B cell (primary cell): ENCODE measurements around the gene PPP1R16B. TPM values are rescaled to one million over a fixed set of nuclear protein-coding genes. Genes with fewer than 3 reads are reported as not detected.

ENCODE experiments used
- ATAC-seq: fragments of 200-7000 bp; cut with Tn5 transposase; one replicate; pipeline ENCODE4 v1.10.0; 2021; ENCODE audit warnings: low read depth, mild to moderate bottlenecking, moderate number of reproducible peaks, moderate library complexity
- CTCF ChIA-PET: fragments of 350-600 bp; sonication (Branson Sonifier 250); formaldehyde crosslinking; loops from one replicate; lab custom pipeline; 2021; ENCODE audit warnings: antibody characterized with exemption, inconsistent platforms; lab: Charles Lee
- POLR2A ChIA-PET: fragments of 350-600 bp; sonication (Branson Sonifier 250); formaldehyde crosslinking; loops from one replicate; lab custom pipeline; 2021; ENCODE audit warnings: antibody characterized with exemption; lab: Charles Lee
- DNase-seq: peaks from one replicate; pipeline ENCODE4 v3.0.0; 2013
- H2AFZ ChIP-seq: 2 replicates; pipeline ENCODE4 v1.6.1; 2012; ENCODE audit warnings: mild to moderate bottlenecking, low read depth, low read length; ENCODE audit not compliant: insufficient read depth, poor library complexity, severe bottlenecking
- H3K27ac ChIP-seq, 2 donors: 1 replicate in 1 of 2; 2 replicates in 1 of 2; pipeline ENCODE4 v1.5.1; 2012 to 2013; ENCODE audit warnings: low read length in 2 of 2, mild to moderate bottlenecking in 2 of 2, moderate library complexity in 1 of 2
- H3K27me3 ChIP-seq, 4 experiments: fragments of 200-600 bp in 1 of 4; sonication (generic) in 1 of 4; replicated peaks in 1 of 4; 1 replicate in 2 of 4; 2 replicates in 2 of 4; pipeline versions ENCODE4 v1.6.1 to v1.7.0; 2013 to 2016; ENCODE audit warnings: low read length in 3 of 4, mild to moderate bottlenecking in 2 of 4, mixed read lengths in 1 of 4, moderate library complexity in 1 of 4; ENCODE audit not compliant: insufficient read depth in 4 of 4, control insufficient read depth in 3 of 4; ENCODE audit errors: control extremely low read depth in 1 of 4
- H3K36me3 ChIP-seq, 2 experiments: replicated peaks in 1 of 2; 1 replicate in 1 of 2; 2 replicates in 1 of 2; pipeline versions ENCODE4 v1.6.1 to v1.7.1; 2013; ENCODE audit warnings: low read length in 1 of 2; ENCODE audit not compliant: insufficient read depth in 2 of 2, control insufficient read depth in 1 of 2; ENCODE audit errors: control extremely low read depth in 1 of 2, extremely low read depth in 1 of 2
- H3K4me1 ChIP-seq, 2 donors: fragments of 200-600 bp in 1 of 2; sonication (generic) in 1 of 2; 1 replicate in 1 of 2; 2 replicates in 1 of 2; pipeline versions ENCODE4 v1.5.1 to v1.6.1; 2013 to 2017; ENCODE audit warnings: low read length in 2 of 2; ENCODE audit not compliant: control insufficient read depth in 2 of 2, insufficient read depth in 2 of 2
- H3K4me2 ChIP-seq: replicated peaks from 2 replicates; pipeline ENCODE3; 2012; ENCODE audit warnings: mild to moderate bottlenecking, low read depth, low read length; ENCODE audit not compliant: poor library complexity, severe bottlenecking
- H3K4me3 ChIP-seq, 5 experiments: fragments of 200-600 bp in 1 of 5; sonication (generic) in 1 of 5; 1 replicate in 3 of 5; 2 replicates in 2 of 5; pipeline versions ENCODE4 v1.5.1 to v1.7.0; 2011 to 2016; ENCODE audit warnings: low read length in 4 of 5, mild to moderate bottlenecking in 4 of 5, low read depth in 2 of 5, control low read depth in 1 of 5, moderate library complexity in 1 of 5; ENCODE audit not compliant: insufficient read depth in 1 of 5; ENCODE audit errors: control extremely low read depth in 1 of 5, extremely low read depth in 1 of 5
- H3K79me2 ChIP-seq: fragments of 200-600 bp; sonication (generic); one replicate; pipeline ENCODE4 v1.6.0; 2016; ENCODE audit warnings: low read length; ENCODE audit not compliant: control insufficient read depth, insufficient read depth
- H3K9ac ChIP-seq: fragments of 200-600 bp; sonication (generic); 2 replicates; pipeline ENCODE4 v1.6.1; 2017; ENCODE audit warnings: mild to moderate bottlenecking, low read length, moderate library complexity
- H3K9me3 ChIP-seq, 3 donors: one replicate each; pipeline versions ENCODE4 v1.6.1 to v1.7.1; 2013; ENCODE audit warnings: low read length in 2 of 3; ENCODE audit not compliant: control insufficient read depth in 2 of 3, insufficient read depth in 1 of 3; ENCODE audit errors: control extremely low read depth in 1 of 3
- H4K20me1 ChIP-seq: 2 replicates; pipeline ENCODE4 v1.6.0; 2012; ENCODE audit warnings: mild to moderate bottlenecking, low read length; ENCODE audit not compliant: insufficient read depth, control insufficient read depth, poor library complexity, severe bottlenecking
- H3K27ac Mint-ChIP-seq: one replicate; pipeline ENCODE4 v1.8.0; 2021; ENCODE audit warnings: mixed read lengths
- H3K27me3 Mint-ChIP-seq: one replicate; pipeline ENCODE4 v1.8.0; 2021; ENCODE audit warnings: mixed read lengths
- H3K4me1 Mint-ChIP-seq: one replicate; pipeline ENCODE4 v1.8.0; 2021; ENCODE audit warnings: mixed read lengths
- H3K4me3 Mint-ChIP-seq: one replicate; pipeline ENCODE4 v1.8.0; 2021; ENCODE audit warnings: mixed read lengths
- H3K9me3 Mint-ChIP-seq: one replicate; pipeline ENCODE4 v1.8.0; 2022; ENCODE audit warnings: mixed read lengths; ENCODE audit not compliant: insufficient read depth
- CTCF ChIP-seq: fragments of 200-600 bp; IDR thresholded peaks from one replicate; pipeline ENCODE4 v1.8.0; 2022; ENCODE audit warnings: antibody characterized with exemption, mild to moderate bottlenecking
- EZH2 ChIP-seq: IDR thresholded peaks from 2 replicates; pipeline ENCODE4 v1.6.1; 2012; ENCODE audit warnings: borderline replicate concordance, low read depth, mild to moderate bottlenecking, moderate library complexity, low read length; ENCODE audit not compliant: insufficient read depth, poor library complexity, severe bottlenecking
- WGBS: methylation state at CpG from one replicate; pipeline ENCODE4 v1.1.5; 2013; ENCODE audit warnings: missing lambda C conversion rate; ENCODE audit not compliant: insufficient coverage; 5-methylcytosine and 5-hydroxymethylcytosine counted together
- intact Hi-C: fragments of 100-400 bp; cut with micrococcal nuclease; formaldehyde crosslinking; loops from one replicate; pipeline ENCODE4 v1.10.0; 2022
- polyA plus RNA-seq: library from polyadenylated mRNA; depleted of rRNA; stranded (reverse); fragments of >200 nt; gene quantifications from 2 replicates; pipeline ENCODE4 v1.2.3, GENCODE V29; 2012
- total RNA-seq, 2 donors: library from RNA; stranded (reverse); fragments of 120-200 nt in 1 of 2; gene quantifications; 1 replicate in 1 of 2; 2 replicates in 1 of 2; pipeline versions ENCODE4 v1.2.3 to v1.2.4, GENCODE V29; 2013 to 2022

Gene PPP1R16B
- total and polyA plus RNA-seq, 2 donors (not counting 1 experiment from before 2014, with no cell fraction given), result 58.8 to 108 TPM

- Histone ChIP-seq H3K9me3 (no peaks in the 10 kb centered on the region), H3K27me3 (no peaks in the 10 kb centered on the region), H3K4me1 (no peaks in the 10 kb centered on the region), H3K9ac (no peak overlapping the region), H2AFZ (no peak overlapping the region), H3K4me3 (no peak overlapping the region), H3K27ac (no peak overlapping the region), H3K36me3 (peaks cover 6 to 34% of the 10 kb centered on the region in 2 experiments), H4K20me1 (no peaks in the 10 kb centered on the region), H3K4me2 (no peak overlapping the region), H3K79me2 (peaks cover 14% of the 10 kb centered on the region)
- Mint-ChIP-seq H3K9me3 (no peaks in the 10 kb centered on the region), H3K27ac (no peak overlapping the region), H3K4me3 (no peak overlapping the region), H3K27me3 (no peaks in the 10 kb centered on the region), H3K4me1 (peaks cover 4% of the 10 kb centered on the region)
- ChIA-PET POLR2A (no interaction called here), CTCF (interaction anchor here (0.9 kb wide), 1 partner anchor 15 kb away, joined by 3 read pairs; no protein-coding TSS in a partner anchor)
- no peak for ATAC-seq
- DNase-seq, result no peak
- WGBS, result 100% methylated on average over 3 of the region's 4 CpGs
- TF ChIP-seq EZH2 (no peak), CTCF (no peak)
- intact Hi-C loops, result loop anchor here (10.0 kb wide), 1 partner anchor 1275 kb away; the partner anchor contains the start of gene CTNNBL1
These were observed 164.2 kb downstream of the PPP1R16B start for GRCh38 chr20:38969708-38970107.

GRCh38 chr20:38970302-38970701, 164.8 kb downstream of the PPP1R16B start:
- no peak overlapping the region for H3K4me3 ChIP-seq

More at GRCh38 chr20:38970302-38970701, 164.8 kb downstream of the PPP1R16B start:
- H3K27ac Mint-ChIP-seq, result no peak overlapping the region
- Histone ChIP-seq H3K27ac (no peak overlapping the region), H3K9me3 (no peaks in the 10 kb centered on the region), H4K20me1 (no peaks in the 10 kb centered on the region), H3K4me2 (no peak overlapping the region), H3K27me3 (no peaks in the 10 kb centered on the region), H3K4me1 (no peaks in the 10 kb centered on the region), H3K36me3 (peaks cover 7 to 31% of the 10 kb centered on the region in 2 experiments), H3K79me2 (peaks cover 8% of the 10 kb centered on the region), H3K9ac (no peak overlapping the region), H2AFZ (no peak overlapping the region)
- ChIA-PET POLR2A (no interaction called here), CTCF (interaction anchor here (0.9 kb wide), 1 partner anchor 14 kb away, joined by 3 read pairs; no protein-coding TSS in a partner anchor)
- H3K4me3 Mint-ChIP-seq, result no peak overlapping the region
- TF ChIP-seq CTCF (no peak), EZH2 (no peak)
- no peak for ATAC-seq
- H3K4me1 Mint-ChIP-seq, result peaks cover 4% of the 10 kb centered on the region
- WGBS, result no CpG with 5 or more reads among the region's 1 CpG
- H3K27me3 Mint-ChIP-seq, result no peaks in the 10 kb centered on the region
- no peaks in the 10 kb centered on the region for H3K9me3 Mint-ChIP-seq
- no peak for DNase-seq
- intact Hi-C loops, result no loop called here
